NCI-H2081 (cell line): ENCODE data around the gene UNC5A.

Source experiments
- DNase-seq, 2 experiments: peaks; one replicate each; lab custom pipeline; 2025; lab: John Stamatoyannopoulos, UW

Gene UNC5A

GRCh38 chr5:176880366-176881020 lies 70.1 kb downstream of the UNC5A start:
- DNase-seq, result no peak

- DNase-seq, result no peak
These were observed 70.8 kb downstream of the UNC5A start for GRCh38 chr5:176881021-176881749.

DNA sequence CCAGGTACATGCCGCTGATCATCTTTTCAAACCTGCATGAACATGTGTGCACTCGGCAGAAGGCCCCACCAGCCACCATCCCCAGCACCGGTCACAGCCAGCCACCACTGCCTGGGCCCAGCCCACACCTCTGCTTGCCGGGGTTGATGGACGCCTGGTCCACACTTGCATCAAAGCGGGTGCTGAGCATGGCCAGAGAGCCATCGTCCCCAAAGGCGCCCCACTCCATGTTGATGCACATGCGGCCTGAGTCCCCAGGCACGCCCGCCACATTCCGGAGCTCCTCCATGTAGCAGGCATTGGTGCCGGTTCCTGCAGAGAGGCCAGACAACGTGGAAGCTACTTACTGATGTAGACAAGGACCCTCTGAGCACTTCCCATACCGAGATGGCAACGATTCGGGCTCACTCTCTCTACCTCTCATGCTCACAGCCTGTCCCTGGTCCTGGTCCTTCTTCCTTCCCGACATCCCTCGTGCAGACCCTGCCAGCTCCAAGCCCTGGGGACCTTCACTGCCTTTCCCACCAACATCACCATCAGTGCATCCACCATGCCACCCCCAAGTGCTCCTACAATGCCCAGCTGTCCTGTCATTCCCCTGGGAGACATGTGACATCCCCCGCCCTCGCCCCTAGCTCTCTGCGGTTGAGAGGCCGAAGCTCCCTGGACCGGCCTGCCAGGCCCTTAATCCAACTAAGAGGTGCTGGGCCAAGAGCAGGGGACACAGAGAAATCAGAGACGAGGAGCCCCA lies 71.6 kb downstream of the UNC5A start:
- no peak for DNase-seq

DNA sequence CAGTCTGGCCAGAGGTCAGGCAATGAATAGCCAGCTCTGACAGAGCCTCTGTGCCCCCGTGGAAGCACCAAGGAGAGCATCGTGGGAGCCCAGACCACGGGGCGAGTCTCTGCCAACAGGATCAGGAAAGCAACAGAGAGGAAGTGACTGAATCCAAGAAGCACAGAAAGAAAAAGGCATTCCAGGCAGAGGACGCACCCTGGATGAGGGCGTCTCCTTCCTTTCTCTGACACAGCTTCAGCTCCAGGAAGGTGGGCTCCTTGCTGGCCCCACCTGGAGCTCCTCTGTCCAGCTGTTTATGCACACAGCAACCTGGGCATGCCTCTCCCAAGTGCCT lies 72.2 kb downstream of the UNC5A start:
- DNase-seq, result no peak

DNA sequence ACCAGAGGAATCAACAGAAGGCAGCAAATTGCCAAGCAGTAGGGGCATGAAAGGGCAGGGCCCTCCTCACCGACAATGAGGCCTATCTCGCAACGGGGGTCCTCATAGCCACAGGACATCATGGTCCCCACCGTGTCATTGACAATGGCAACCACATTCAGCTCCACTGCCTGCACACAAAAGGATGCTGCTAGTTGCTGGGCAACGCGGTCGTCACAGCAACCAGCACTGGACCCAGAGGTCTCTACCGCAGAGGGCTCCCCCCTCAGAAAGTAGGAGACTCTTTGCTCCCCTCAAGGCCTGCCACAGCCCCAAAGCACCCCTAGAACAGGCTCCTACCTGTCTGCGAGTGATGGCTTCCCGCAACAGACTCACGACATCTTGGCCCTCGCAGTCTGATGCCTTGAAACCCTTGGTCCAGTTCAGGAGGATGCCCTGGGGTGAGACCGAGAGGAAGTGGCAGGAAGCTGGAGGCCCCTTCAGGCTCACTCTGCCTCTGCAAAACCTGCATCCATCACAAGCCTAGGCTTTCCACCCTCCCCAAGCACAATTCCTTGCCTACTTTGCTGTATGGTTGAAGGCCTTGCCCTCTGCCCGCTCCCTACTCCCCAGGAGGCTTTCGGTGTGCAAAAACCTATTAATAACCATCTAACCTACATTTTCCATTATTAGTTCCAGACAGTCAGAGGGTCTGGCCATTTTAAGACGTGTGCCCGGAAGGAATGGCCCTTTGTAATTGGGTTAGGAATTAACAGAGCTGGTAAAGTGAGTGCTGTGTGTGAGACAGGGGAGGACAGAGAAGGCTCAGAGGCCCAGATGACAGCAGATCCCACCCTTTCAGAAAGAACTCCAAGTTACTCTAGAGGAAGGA lies 73.6 kb downstream of the UNC5A start:
- no peak for DNase-seq

DNA sequence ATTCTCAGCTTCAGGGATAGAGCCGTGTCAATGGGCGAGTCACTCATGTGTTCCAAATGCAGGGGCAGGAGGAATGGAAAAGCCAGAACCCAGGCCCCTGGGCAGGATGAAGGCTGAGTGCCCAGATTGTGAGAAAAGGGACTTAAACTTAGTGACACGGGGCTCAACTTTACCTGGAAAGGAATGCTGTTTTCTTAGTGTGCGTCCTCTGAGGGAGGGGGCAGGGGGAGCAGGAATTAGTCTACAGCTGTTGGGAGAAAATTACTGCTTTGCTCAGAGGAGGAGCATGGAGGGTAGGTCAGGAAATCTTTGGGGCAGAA lies 74.2 kb downstream of the UNC5A start:
- DNase-seq, result no peak

DNA sequence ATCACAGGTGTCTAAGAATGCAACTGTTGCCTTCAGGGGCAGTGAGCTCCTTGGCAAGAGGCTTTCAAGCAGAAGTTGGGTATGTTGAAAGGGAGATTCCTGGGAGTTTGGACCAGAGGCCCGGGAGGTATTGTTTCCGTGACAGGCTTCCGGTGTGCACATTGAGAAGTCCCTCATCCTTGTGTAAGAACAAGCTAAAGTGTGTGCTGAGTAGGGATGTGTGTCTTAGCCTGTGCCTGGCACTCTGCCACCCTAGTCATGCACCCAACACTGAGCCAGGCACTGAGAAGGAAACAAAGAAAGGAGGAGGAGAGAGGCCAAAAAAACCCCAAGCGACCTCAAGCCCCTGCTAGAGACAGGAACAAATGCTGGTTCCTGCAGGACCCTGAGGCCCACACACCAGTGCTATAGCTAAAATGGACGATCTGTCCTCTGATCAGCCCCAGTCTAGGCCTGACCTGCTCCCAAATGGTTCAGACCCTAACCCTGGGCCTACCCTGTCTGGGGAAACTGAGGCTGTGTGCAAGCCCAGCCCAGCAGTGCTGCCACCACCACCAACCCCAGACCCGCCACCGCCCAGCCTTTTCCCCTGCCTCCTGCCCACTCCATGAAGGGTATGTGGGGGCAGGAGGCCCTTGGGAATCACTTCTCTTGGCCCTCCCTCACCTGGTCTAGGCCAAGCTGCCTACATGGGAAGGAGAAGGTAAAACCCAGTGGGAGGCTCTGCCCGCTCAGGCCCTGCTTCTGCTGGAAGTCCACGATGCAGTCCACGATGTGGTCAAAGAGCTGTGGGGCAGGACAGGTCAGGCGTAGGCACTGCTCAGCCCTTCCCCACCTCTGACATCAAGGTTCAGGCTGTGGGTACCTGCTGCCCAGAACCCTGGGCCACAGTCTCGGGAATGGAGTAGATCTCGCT lies 76.2 kb downstream of the UNC5A start:
- DNase-seq, result no peak

- no peak for DNase-seq
These were observed 77.0 kb downstream of the UNC5A start for GRCh38 chr5:176887252-176887849.

DNA sequence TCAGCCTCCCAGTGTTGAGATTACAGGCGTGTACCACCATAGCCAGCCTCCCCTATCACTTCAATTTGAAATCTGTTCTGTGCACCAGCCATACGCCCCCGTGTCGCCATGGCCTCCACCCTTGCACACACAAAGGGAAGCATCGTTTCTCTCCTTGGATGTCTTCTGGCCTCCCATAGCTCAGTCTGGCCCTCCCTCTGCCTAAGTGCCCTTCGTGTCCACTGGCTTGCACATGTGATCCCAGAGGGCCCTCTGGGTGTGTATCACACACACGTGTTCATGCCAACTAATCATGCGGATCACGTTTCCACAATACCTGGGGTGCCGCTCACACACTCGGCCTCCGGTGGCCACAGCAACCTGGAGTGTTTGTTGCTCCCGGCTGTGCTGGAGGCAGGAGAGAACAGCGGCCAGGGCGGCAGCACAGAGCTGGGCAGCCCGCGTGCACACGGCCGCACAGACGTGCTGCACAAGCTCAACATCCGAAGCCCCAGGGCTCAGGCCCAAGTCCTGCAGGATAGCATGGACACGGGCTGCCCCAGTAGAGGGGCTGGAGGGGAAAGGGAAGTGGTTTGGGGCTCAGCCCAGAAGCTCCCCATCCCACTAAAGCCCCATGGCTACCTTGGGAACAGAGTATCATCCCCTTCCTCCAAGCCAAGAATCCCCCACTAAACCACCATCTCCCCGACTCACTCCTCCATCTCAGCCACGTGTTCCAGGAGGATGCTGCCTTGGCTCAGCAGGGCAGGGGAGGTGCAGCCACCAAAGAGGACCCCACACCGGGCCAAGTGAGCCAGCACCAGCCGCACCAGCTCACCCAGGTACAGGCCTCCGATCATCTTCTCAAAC lies 77.9 kb downstream of the UNC5A start:
- no peak for DNase-seq

DNA sequence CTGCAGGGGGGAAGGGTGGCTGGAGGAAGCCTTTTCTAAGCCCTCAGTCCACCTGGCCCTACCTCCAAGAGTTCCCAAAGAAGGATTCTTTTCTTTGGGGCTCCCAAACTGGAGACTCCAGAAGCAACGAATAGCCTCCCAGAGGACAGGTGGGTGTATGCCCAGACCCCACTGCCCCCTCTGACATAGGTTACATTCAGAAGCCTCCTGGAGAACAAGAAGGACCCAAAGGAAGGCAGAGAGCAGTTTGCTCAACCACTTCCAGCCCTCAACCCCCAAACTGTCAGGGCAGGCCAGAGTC lies 78.5 kb downstream of the UNC5A start:
- no peak for DNase-seq

GRCh38 chr5:176889321-176890280 lies 79.2 kb downstream of the UNC5A start:
- DNase-seq, result no peak

DNA sequence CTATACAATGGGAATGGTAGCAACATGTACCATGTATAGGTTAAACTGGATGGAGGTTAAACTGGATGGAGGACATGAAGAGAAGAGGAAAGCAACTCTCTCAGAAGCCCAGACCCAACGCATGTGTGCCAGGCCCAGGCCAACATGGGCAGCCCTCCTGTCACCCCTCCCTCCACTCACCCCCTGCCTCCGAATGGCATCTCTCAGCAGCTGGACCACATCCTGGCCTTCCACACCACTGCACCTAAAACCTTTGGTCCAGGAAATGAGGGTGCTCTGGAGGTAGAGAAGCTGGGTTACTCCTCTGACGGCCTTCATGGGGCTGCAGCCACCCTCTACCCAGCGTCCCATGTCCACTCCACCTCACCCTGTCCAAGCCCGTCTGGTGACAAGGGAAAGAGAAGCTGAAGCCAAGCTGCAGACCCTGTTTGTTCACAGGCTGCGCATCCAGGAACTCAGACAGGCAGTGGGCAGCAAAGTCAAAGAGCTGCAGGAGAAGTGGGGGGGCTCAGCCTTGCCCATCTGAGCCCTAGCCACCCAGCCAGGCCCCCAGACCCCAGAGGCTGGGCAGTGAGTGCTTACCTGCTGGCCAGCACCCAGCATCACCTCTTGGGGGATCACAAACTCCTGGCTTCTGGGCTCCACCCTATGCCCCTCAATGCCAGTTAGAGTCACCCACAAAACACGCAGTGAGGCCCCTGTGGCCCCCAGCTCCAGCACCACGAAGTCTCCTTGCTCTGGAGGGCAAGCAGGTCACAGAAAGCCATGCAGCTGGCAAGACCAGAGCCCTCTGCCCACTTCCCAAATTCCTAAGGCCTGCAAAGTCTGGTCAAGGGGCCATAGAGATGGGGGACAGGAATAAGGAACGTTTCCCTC lies 80.3 kb downstream of the UNC5A start:
- no peak for DNase-seq

DNA sequence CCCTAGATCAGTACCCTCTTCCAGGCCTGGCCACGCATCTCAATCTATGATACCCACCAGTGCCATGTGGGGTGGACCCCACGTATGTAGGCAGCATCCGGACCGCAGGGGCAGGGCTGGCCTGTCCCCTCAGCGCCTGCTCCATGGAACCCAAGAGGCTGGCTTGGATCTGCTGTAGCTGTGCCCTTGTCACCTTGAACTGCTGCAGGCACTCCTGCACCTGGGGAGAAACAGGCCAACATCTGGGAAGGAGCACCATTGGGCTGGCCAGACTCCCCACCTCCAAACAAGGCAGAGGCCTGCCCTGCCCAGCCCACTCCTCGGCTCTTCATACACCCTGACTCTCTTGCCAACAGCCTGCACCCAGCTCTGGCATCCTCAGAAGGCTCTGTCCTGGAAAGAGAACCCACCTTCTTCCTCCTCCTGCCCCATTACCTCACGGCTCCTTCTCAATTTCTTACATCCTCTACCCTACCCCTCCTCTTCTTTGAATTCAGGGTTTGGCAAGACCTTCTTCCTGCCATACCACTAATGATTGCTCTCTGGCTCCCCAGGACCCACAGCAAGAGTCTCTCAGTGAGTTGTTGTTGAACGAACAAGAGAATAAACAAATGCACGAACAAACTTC lies 81.1 kb downstream of the UNC5A start:
- no peak for DNase-seq

GRCh38 chr5:176892663-176893062 lies 82.3 kb downstream of the UNC5A start:
- no peak for DNase-seq

DNA sequence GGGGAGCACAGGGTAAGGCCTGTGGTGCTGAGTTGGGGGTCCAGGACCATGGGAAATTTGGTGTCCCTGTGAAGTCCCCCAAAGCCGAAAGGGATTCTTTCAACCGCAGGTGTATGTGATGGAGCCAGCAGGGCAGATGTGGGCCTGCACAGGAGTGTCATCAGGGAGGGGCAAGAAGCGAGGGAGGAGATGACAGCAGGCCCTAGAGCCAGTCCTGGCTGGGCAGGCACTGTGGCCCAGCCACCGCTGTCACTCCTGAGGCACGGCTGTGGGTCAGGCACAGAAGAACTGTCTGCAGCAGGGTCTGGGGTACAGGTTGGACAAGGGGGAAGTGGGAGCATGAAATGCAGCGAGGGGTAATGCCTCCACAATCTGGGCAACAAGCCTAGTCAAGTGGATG lies 83.9 kb downstream of the UNC5A start:
- no peak for DNase-seq

DNA sequence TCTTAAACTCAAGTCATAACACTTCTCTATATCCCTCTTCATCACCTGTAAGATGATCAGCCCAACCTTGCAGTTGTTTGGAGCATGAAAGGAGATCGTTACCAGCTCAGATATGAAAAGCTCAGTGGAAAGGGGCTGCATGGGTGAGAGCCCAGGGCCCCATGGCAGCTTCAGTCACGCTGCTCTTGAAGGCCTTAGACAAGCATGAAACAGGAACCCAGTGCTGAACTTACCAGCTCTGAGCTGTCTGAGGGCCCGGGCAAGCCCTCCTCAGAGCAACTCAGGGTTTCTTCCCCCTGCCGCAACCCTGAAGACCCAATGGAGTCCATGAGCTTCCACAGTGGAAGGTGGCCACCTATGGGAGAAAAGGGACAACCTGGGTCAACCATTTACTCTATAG lies 85.5 kb downstream of the UNC5A start:
- DNase-seq, result no peak

DNA sequence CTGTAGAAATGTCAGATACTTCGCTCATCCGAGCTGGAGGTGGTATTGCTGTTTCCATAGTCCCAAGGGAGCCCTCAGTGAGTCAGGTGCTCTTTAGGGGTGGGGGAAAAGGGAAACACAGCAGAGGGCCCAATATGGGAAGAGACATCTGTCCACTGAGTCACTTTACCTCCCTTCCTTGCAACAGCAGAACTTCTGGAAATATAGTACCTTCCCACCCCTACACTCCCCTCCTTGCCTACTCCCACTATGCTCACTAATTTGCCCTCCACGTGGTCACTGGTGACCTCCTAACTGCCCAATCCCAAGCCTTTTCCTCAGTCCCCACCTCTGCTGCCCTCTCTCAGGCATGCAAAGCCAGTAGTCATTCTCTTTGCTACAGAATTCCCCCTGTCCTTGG lies 86.9 kb downstream of the UNC5A start:
- no peak for DNase-seq
